Measurements from ENCODE around the gene GATA3.

GRCh38 chr10:8006274-8006999 is 48.1 kb upstream of the GATA3 start:
- TF ChIP-seq POLR2AphosphoS5 (IDR thresholded peaks at IDR 0.05) (no peak), CTCF (IDR thresholded peaks at IDR 0.05) (no peak)

All from prostate gland (tissue), 2 donors.